ENCODE data around the gene ZNF341.

- peak in 1 of 6 experiments; percentile 10 for TF ChIP-seq CTCF (IDR thresholded peaks at IDR 0.05)
- no peak for TF ChIP-seq POLR2A (IDR thresholded peaks at IDR 0.05)
These were observed 106.5 kb downstream of the ZNF341 start for GRCh38 chr20:33838035-33838864.

Data from Peyer's patch (tissue), 4 donors.